Activated CD4-positive, alpha-beta memory T cell treated with anti-CD3 and anti-CD28 coated beads, Interleukin-2, amount 10 ng/mL, durations not matched to agents 7 days and 5 days (primary cell): ENCODE results near the gene RABAC1. TPM values are rescaled to one million over a fixed set of nuclear protein-coding genes. Genes with fewer than 3 reads are reported as not detected.
A peak's percentile ranks its signal among the peaks of the same experiment; 100 is the strongest.

Experiments
- CTCF ChIA-PET: fragments of 350-600 bp; sonication (Branson Sonifier 250); formaldehyde crosslinking; loops from one replicate; lab custom pipeline; 2021; ENCODE audit warnings: antibody characterized with exemption, inconsistent platforms; lab: Charles Lee
- POLR2A ChIA-PET: fragments of 350-600 bp; sonication (Branson Sonifier 250); formaldehyde crosslinking; loops from one replicate; lab custom pipeline; 2021; ENCODE audit warnings: antibody characterized with exemption; lab: Charles Lee
- DNase-seq: peaks from one replicate; pipeline ENCODE4 v3.0.0-alpha.2; 2020
- H3K27ac Mint-ChIP-seq: one replicate; pipeline ENCODE4 v1.8.0; 2021; ENCODE audit warnings: mild to moderate bottlenecking, mixed read lengths
- H3K27me3 Mint-ChIP-seq: one replicate; pipeline ENCODE4 v1.8.0; 2021; ENCODE audit warnings: mixed read lengths
- H3K36me3 Mint-ChIP-seq: one replicate; pipeline ENCODE4 v1.8.0; 2021; ENCODE audit warnings: low read depth, mixed read lengths
- H3K4me1 Mint-ChIP-seq: one replicate; pipeline ENCODE4 v1.8.0; 2021; ENCODE audit warnings: mixed read lengths
- H3K4me3 Mint-ChIP-seq: one replicate; pipeline ENCODE4 v1.8.0; 2021; ENCODE audit warnings: mild to moderate bottlenecking, mixed read lengths
- H3K9me3 Mint-ChIP-seq: one replicate; pipeline ENCODE4 v1.8.0; 2021; ENCODE audit warnings: mixed read lengths
- total RNA-seq, 2 experiments: library from RNA; stranded (reverse); gene quantifications; one replicate each; pipeline ENCODE4 v1.2.3, GENCODE V29; 2021

Gene RABAC1
- total RNA-seq, 2 experiments from 2014 or later: 97.2 to 105 TPM

- no peaks in the 10 kb centered on the region for H3K9me3 Mint-ChIP-seq
- peaks cover 47% of the 10 kb centered on the region for H3K27me3 Mint-ChIP-seq
- no peak for DNase-seq
- POLR2A ChIA-PET: interaction anchor here (1.0 kb wide), 2 partner anchors 66 to 74 kb away, joined by 3 read pairs; no protein-coding TSS in a partner anchor
- CTCF ChIA-PET: interaction anchor here (1.0 to 1.7 kb wide), 4 partner anchors 8 to 144 kb away, joined by 3 to 4 read pairs (median 4); partner anchors contain the start of gene ERFL
- peaks cover 30% of the 10 kb centered on the region for H3K4me1 Mint-ChIP-seq
- no peak overlapping the region for H3K27ac Mint-ChIP-seq
- no peaks in the 10 kb centered on the region for H3K36me3 Mint-ChIP-seq
- no peak overlapping the region for H3K4me3 Mint-ChIP-seq
These were observed 21.3 kb downstream of the RABAC1 start for GRCh38 chr19:41937525-41938468.

DNA sequence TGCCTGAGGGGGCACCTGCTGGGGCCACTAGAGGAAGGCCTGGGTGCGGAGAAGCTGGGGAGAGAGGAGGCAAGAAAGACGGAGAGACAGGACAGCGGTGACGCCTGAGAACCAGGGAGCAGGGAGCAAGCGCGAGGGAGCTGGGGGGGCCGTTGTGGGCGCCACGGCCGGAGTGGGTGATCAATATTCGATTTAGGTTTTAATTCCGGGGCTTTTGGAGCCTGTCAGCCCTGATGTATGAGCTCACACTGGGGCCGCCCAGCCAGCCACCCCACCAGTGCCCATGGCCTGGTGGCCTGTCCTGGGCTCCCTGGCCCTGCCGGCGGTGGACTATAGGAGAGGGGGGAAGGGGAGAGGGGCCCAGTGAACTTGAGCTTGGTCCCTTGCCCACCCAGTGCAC is 22.2 kb downstream of the RABAC1 start:
- H3K4me3 Mint-ChIP-seq: no peak overlapping the region
- H3K9me3 Mint-ChIP-seq: no peaks in the 10 kb centered on the region
- no peaks in the 10 kb centered on the region for H3K36me3 Mint-ChIP-seq
- H3K27me3 Mint-ChIP-seq: peaks cover 48% of the 10 kb centered on the region
- DNase-seq: no peak
- POLR2A ChIA-PET: interaction anchor here (1.0 to 1.1 kb wide), 2 partner anchors 9 to 73 kb away, joined by 3 read pairs; no protein-coding TSS in a partner anchor
- peaks cover 30% of the 10 kb centered on the region for H3K4me1 Mint-ChIP-seq
- CTCF ChIA-PET: interaction anchor here (1.0 to 1.7 kb wide), 4 partner anchors 9 to 144 kb away, joined by 3 to 4 read pairs (median 4); partner anchors contain the start of gene ERFL
- H3K27ac Mint-ChIP-seq: no peak overlapping the region

GRCh38 chr19:41936416-41936850 is 22.7 kb downstream of the RABAC1 start:
- H3K4me3 Mint-ChIP-seq: no peak overlapping the region
- H3K27me3 Mint-ChIP-seq: peaks cover 45% of the 10 kb centered on the region
- no peak for DNase-seq

GRCh38 chr19:41935760-41936415 is 23.2 kb downstream of the RABAC1 start:
- no peaks in the 10 kb centered on the region for H3K36me3 Mint-ChIP-seq
- no peak for DNase-seq
- H3K4me1 Mint-ChIP-seq: peaks cover 26% of the 10 kb centered on the region
- no peak overlapping the region for H3K27ac Mint-ChIP-seq
- H3K27me3 Mint-ChIP-seq: peaks cover 44% of the 10 kb centered on the region
- ChIA-PET POLR2A (interaction anchor here (1.1 kb wide), 1 partner anchor 10 kb away, joined by 3 read pairs; no protein-coding TSS in a partner anchor), CTCF (interaction anchor here (1.0 kb wide), 1 partner anchor 10 kb away, joined by 3 read pairs; no protein-coding TSS in a partner anchor)
- no peaks in the 10 kb centered on the region for H3K9me3 Mint-ChIP-seq
- no peak overlapping the region for H3K4me3 Mint-ChIP-seq

More at GRCh38 chr19:41936416-41936850, 22.7 kb downstream of the RABAC1 start:
- no peaks in the 10 kb centered on the region for H3K36me3 Mint-ChIP-seq
- H3K27ac Mint-ChIP-seq: no peak overlapping the region
- ChIA-PET POLR2A (interaction anchor here (1.1 kb wide), 1 partner anchor 9 kb away, joined by 3 read pairs; no protein-coding TSS in a partner anchor), CTCF (interaction anchor here (1.0 to 1.7 kb wide), 2 partner anchors 8 to 9 kb away, joined by 3 to 4 read pairs; partner anchors contain the start of gene ERFL)
- no peaks in the 10 kb centered on the region for H3K9me3 Mint-ChIP-seq
- peaks cover 28% of the 10 kb centered on the region for H3K4me1 Mint-ChIP-seq

- H3K36me3 Mint-ChIP-seq: no peaks in the 10 kb centered on the region
- no peak overlapping the region for H3K27ac Mint-ChIP-seq
- peak; percentile 76 for DNase-seq
- no peak overlapping the region for H3K4me3 Mint-ChIP-seq
- POLR2A ChIA-PET: interaction anchor here (1.2 kb wide), 1 partner anchor 13 kb away, joined by 3 read pairs; no protein-coding TSS in a partner anchor
- H3K27me3 Mint-ChIP-seq: peaks cover 50% of the 10 kb centered on the region
- CTCF ChIA-PET: interaction anchor here (1.0 to 1.2 kb wide), 4 partner anchors 11 to 77 kb away, joined by 3 to 5 read pairs (median 3); no protein-coding TSS in a partner anchor
- H3K9me3 Mint-ChIP-seq: no peaks in the 10 kb centered on the region
- H3K4me1 Mint-ChIP-seq: peaks cover 28% of the 10 kb centered on the region
These were observed 24.2 kb downstream of the RABAC1 start for GRCh38 chr19:41934849-41935374.

DNA sequence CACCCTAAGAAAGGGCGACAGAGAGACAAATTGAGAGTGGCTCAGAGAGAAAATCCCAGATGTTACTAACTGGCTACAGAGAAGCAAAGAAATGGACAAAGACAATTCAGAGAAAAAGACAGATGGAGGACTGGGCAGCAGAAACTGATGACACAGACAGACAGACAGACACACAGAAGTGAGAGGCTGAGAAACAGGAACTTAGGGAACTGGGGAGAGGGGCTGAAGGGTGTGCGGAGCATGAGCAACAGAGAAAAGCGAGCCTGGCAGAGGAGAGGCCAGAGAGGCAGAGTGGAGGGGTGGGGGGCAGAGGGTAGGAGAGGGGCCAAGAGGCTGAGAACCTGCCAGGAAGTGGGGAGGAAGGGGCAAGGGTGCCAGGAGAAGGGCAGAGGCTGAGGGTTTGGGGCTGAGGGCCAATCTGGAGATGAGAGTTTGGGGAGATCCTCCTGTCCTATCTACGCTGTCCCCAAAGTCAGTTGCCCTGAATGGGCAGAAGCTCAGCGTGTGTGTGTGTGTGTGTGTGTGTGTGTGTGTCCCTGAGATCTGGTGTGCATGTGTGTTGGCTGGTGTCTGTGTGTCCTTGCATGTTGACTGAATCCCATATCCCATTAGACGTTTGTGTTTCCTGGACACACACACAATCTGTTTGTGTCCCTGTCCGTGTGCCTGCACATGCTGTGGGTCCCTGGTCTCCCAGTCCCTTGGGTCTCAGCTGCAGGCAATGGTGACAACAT is 25.3 kb downstream of the RABAC1 start:
- Mint-ChIP-seq H3K9me3 (no peaks in the 10 kb centered on the region), H3K27ac (no peak overlapping the region), H3K36me3 (peaks cover 3% of the 10 kb centered on the region), H3K27me3 (peaks cover 57% of the 10 kb centered on the region), H3K4me1 (peaks cover 37% of the 10 kb centered on the region), H3K4me3 (no peak overlapping the region)
- CTCF ChIA-PET: interaction anchor here (1.1 to 1.2 kb wide), 3 partner anchors 47 to 76 kb away, joined by 3 to 5 read pairs (median 3); no protein-coding TSS in a partner anchor
- DNase-seq: no peak
- POLR2A ChIA-PET: interaction anchor here (1.2 kb wide), 1 partner anchor 12 kb away, joined by 3 read pairs; no protein-coding TSS in a partner anchor

- ChIA-PET POLR2A (no interaction called here), CTCF (no interaction called here)
- Mint-ChIP-seq H3K4me1 (peaks cover 41% of the 10 kb centered on the region), H3K4me3 (no peak overlapping the region), H3K27me3 (peaks cover 61% of the 10 kb centered on the region), H3K36me3 (peaks cover 4% of the 10 kb centered on the region), H3K9me3 (no peaks in the 10 kb centered on the region), H3K27ac (no peak overlapping the region)
- no peak for DNase-seq
These were observed 26.3 kb downstream of the RABAC1 start for GRCh38 chr19:41932720-41933332.

DNA sequence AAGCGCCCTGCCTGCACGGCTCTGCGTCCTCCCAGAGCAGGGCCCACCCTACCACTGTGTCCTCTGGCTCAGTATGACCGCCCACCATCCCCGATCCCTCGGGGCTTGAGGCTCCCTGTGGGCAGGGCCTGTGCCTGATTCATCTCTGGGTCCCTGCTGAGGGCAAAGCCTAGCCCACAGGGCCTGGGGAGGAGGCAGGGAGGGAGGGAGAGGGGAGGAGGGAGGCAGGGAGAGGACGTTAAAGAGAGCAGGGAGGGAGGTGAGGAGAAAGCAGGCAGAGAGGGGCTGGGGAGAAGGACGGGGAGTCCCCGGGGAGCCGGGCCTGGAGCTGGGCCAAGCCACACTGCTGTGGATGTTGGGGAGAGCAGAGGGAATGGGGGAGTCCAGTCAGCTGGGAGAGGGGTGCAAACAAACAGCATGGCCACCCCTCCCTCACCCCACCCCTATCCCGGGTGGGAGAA is 26.8 kb downstream of the RABAC1 start:
- H3K4me3 Mint-ChIP-seq: no peak overlapping the region
- peaks cover 4% of the 10 kb centered on the region for H3K36me3 Mint-ChIP-seq
- no peak for DNase-seq
- H3K27me3 Mint-ChIP-seq: peaks cover 58% of the 10 kb centered on the region
- ChIA-PET CTCF (no interaction called here), POLR2A (no interaction called here)
- H3K4me1 Mint-ChIP-seq: peaks cover 41% of the 10 kb centered on the region
- no peaks in the 10 kb centered on the region for H3K9me3 Mint-ChIP-seq
- H3K27ac Mint-ChIP-seq: no peak overlapping the region

DNA sequence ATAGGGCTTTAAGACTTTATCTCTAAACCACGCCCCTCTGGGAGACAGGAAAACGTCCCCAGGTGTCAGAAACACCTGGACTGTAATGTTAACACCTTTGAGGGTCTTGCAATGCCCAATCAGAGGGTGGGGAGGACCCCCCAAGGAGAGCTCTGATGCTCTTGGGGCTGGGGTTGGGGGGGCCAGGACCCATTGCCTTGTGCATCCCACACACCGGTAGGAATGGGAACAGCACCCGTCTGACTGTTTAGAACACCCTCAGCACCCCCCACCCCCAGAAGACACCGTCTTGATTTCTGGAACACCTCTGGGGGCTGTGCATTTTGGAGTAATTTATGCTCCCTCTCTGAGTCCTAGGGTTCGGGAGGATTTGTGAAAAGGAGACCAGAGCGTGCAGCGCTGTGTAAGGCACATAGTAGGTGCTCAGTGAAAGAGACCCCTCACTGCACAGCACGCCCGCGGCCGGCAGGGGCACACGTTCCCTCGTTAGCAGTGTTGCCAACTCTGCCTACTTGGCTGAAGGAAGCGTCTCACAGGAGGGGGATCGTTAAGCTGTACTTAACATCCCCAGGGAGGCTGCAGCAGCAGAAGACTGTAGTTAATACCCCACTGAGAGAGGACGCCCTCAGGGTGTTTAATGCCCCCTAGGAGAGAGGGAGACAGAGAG is 28.1 kb downstream of the RABAC1 start:
- peaks cover 4% of the 10 kb centered on the region for H3K36me3 Mint-ChIP-seq
- ChIA-PET POLR2A (interaction anchor here (0.8 to 1.3 kb wide), 3 partner anchors 28 to 60 kb away, joined by 3 read pairs; partner anchors contain the start of gene RABAC1), CTCF (no interaction called here)
- H3K4me3 Mint-ChIP-seq: no peak overlapping the region
- H3K4me1 Mint-ChIP-seq: peaks cover 33% of the 10 kb centered on the region
- DNase-seq: no peak
- H3K9me3 Mint-ChIP-seq: no peaks in the 10 kb centered on the region
- H3K27ac Mint-ChIP-seq: no peak overlapping the region
- peaks cover 49% of the 10 kb centered on the region for H3K27me3 Mint-ChIP-seq

GRCh38 chr19:41930322-41930722 is 28.8 kb downstream of the RABAC1 start:
- H3K9me3 Mint-ChIP-seq: no peaks in the 10 kb centered on the region
- no peak overlapping the region for H3K27ac Mint-ChIP-seq
- H3K27me3 Mint-ChIP-seq: peaks cover 46% of the 10 kb centered on the region
- H3K4me1 Mint-ChIP-seq: peaks cover 31% of the 10 kb centered on the region
- peak overlapping the region; percentile 22 for H3K4me3 Mint-ChIP-seq
- H3K36me3 Mint-ChIP-seq: peaks cover 4% of the 10 kb centered on the region
- no peak for DNase-seq
- POLR2A ChIA-PET: interaction anchor here (0.8 to 1.3 kb wide), 3 partner anchors 15 to 59 kb away, joined by 3 to 5 read pairs (median 3); partner anchors contain the start of gene RABAC1
- CTCF ChIA-PET: interaction anchor here (0.6 to 1.1 kb wide), 3 partner anchors 11 to 84 kb away, joined by 3 to 4 read pairs (median 4); no protein-coding TSS in a partner anchor
